Left forelimb (tissue), 1 donor: Measurements from ENCODE around the gene DUXA.

Experiments
- DNase-seq: peaks from one replicate; pipeline ENCODE4 v3.0.0-alpha.2; 2018; ENCODE audit warnings: low spot score

Gene DUXA

DNA sequence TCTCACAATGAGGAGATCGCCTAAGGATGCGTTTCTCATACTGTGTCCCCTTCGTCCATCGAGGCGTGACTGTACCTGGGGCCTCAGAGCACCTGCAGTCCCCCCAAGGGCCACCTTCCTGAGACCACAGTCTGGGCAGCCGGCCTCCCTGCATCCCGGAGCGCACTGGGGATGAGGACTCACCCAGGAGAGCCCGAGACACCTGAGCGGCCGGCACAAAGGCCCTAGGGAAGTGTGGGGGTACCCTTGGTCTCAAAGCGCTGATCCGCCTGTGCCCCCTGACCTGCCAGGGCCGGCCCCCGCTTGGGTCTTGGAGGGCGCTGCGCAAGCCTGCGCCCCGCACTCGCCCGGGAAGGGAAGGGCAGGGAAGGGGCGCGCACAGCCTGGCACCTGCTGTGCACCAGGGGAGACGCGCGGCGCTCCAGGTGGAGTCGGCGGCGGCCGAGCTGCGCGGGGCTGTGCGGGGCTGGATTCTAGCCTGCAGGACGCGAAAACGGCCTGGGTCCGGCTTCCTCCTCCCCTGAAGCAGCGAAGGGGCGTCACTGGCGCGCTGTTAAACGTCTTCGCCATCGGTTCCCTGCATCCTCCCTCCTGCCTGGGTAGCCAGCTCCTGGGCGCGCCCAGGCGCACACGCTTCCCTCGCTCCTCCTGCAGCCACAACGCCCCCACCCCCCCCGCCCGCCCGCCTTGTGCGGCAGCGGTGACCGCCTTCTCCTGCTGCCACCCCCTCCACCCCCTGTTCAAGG lies 61.1 kb downstream of the DUXA start:
- no peak for DNase-seq
